Measurements from ENCODE around the gene TATDN3.
"Not testable (repeated sequence)": the region's sequence is repeated elsewhere in the genome, so short reads cannot be mapped to it uniquely, and the experiment has no call there.

Gene TATDN3

DNA sequence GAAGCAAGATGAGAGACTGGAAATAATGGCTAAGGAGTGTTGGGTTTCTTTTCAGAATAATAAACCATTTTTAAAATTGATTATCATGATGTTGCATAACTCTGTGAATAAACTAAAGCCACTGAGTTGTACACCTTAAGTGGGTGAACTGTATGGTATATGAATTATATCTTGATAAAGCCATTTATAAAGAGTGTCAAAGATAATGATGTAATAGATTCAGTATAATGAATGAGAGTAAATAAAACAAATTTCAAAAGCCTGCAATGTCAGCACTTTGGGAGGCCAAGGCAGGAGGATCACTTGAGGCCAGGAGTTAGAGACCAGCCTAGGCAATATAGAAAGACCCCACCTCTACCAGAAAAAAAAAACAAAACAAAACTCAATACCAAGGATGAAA, 16.5 kb upstream of the TATDN3 start:
- DNase-seq (ENCODE audit: low spot score) = no peak

DNA sequence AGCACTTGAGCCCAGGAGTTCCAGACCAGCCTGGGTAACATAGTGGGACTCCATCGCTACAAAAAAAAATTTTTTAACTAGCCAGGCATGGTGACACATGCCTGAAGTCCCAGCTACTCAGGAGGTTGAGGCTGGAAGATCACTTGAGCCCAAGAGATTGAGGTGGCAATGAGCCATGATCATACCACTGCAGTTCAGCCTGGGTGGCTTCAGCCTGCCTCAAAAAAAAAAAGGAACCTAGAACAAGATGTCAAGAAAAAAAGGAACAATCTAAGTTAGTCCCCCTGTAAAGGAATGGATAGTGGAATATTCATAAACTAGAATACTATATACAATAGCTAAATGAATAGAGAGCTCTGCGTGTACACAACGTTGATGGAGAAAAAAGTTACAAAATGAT, 14.5 kb upstream of the TATDN3 start:
- no peak for DNase-seq (ENCODE audit: low spot score)

GRCh38 chr1:212779086-212779485, 12.6 kb upstream of the TATDN3 start:
- DNase-seq (ENCODE audit: low spot score) = not testable (repeated sequence)

- no peak for DNase-seq (ENCODE audit: low spot score)
Measured at GRCh38 chr1:212780759-212781158, 10.9 kb upstream of the TATDN3 start.

DNA sequence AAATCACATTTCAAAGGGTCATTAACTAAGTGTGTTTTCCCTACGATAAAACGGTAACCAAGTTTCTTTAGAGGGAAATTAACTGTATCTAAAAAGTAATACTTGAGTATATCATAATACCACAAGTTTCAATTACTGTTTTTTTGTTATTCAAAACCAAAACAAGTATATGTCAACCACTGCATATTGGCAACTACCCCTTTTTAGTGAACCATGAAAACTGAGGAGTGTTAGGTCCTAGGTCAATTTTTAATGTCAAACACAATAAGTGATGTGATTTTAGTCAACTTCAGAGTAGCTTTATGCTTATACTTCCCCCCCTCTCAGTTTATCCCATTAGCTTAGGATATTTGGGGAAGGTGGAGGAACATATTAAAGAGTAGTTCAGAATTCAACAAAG, 10.5 kb upstream of the TATDN3 start:
- no peak for DNase-seq (ENCODE audit: low spot score)

DNA sequence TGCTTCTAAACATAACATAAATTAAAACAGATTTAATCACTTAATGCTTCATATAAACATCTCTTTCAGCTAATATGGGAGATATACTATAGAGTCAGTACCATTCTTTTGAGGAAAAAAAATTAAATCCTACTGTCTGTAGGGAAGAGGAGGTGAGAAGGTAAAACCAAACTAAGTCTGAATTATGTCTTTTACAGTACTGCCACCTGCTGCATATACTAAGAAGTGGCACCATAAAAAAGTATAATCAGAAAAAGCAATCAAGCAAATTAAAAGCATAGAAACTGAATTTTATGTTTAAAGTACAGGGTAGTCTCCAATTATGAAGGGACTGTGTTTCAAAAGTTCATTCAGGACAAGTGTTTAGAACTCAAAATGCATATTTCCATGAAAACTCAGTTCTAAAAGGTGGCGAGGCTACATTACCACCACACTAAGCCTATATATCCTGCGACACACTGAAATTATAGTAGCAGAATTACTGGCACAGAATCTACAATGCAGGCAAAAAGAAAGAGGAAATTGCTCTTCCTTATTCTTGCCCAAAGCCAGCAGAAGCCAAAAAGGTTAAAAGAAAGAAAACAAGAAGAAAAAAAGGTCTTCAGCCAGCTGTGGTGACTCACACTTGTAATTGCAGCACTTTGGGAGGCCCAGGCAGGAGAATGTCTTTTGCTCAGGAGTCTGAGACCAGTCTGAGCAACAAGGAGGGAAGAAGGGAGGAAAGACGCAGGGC, 9.1 kb upstream of the TATDN3 start:
- peak; percentile 68 for DNase-seq (ENCODE audit: low spot score)

DNA sequence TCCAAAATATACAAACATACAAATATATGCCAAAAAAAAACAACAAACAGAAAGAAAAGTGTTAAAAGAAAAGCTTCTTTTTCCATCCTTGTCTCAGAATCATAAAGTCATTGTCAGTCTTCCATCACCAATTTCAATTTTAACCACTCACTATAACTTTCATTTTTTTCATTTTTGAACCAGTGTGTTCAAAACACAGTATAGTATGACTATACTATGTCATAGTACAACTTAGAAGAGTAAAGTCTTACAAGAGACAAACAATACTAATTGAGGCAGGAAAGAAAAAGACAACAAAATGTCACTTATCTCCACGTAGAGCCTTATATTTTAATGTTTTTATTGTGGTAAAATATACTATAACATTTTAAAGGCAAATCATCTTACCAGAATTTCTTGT, 7.7 kb upstream of the TATDN3 start:
- DNase-seq (ENCODE audit: low spot score) = no peak

DNA sequence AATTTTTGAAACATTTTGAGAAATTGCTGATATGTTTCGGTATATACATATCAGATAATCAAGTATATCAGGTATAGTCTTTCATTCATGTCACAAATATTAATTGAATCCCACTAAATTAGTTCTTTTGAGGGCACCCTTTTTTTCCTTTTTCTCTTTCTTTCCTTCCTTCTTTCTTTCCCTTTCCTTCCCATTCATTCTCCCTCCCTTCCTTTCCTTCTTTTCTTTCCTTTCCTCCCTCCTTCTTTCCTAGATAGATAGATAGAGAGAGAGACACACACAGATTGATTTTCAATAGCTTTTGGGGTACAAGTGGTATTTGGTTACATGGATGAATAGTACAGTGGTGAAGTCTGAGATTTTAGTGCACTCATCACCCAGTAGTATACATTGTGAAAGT, 5.8 kb upstream of the TATDN3 start:
- DNase-seq (ENCODE audit: low spot score) = no peak

DNA sequence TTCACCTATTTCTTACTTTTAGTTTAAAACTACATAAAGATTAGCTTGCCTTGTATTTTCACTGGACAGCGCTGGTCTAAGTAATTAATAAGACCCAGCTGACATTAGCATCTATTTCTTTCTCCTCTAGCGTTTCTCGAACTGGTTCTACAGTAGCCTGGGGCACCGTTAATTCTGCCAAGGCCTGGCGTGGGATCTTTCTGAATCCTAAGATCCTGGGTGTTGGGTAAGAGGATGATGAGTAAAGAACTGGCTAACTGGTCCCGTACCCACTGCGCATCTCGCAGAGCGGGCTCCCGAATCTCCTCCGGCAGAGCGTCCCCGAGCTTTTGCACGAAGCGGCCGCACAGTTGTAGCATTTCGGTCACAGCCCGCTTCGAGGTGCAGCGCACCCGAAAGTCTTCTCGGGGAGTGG, 426 bp upstream of the TATDN3 start:
- peak; percentile 92 for DNase-seq (ENCODE audit: low spot score)

DNA sequence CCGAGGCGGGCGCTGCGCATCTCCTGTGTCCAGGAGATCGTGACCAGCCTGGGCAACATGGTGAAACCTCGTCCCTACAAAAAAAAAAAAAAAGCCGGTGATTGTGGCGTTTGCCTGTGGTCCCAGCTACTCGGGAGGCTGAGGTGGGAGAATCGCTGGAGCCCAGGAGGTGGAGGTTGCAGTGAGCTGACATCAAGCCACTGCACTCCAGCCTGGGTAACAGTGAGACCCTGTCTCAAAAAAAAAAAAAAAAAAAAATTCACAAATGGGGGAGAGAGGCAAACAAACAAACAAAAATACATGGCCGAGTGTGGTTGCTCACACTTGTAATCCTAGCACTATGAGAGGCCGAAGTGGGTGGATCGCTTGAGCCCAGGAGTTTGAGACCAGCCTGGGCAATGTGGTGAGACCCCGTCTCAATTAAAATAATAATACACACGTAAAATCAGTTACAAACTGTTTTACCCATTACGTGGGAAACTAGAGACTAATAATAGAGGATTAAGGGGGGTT, 758 bp downstream of the TATDN3 start:
- no peak for DNase-seq (ENCODE audit: low spot score)

DNA sequence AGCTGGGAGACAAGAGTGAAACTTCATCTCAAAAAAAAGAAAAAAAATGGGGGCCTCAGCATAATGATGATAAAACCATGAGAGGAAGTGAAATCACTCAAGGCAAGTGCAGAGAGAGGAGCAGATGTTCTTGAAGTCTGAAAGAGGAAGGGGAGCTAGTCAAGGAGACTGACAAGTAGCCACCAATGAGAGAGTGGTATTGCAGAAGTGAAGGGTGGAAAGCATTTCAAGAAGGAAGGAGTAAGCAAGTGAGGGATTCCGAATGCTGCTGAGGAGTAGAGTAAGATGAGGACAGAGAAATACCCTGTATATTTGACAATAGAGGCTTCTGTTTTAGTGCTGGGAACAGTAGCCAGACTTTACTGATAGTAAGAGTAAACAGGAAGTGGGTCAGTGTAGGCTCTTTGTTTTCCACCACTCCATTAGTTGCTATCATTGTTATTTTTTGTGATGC, 2.9 kb downstream of the TATDN3 start:
- DNase-seq (ENCODE audit: low spot score) = no peak

DNA sequence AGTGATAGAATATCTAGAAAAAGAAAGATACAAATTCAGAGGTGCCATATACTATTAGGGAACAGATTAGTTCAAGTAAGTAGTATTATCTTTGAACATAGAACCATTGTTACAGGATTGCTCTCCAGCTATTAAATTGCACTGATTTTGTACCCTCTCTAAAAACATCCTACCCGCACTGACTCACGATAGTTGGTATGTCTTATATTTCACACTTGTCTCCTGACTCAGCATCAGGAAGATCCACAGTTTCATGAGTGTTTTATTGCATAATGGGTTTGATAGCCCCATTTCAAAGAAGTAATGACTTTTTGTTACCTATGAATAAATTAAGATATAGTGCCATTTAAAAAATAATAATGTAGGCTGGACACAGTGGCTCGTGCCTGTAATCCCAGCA, 6.0 kb downstream of the TATDN3 start:
- DNase-seq (ENCODE audit: low spot score) = no peak

DNA sequence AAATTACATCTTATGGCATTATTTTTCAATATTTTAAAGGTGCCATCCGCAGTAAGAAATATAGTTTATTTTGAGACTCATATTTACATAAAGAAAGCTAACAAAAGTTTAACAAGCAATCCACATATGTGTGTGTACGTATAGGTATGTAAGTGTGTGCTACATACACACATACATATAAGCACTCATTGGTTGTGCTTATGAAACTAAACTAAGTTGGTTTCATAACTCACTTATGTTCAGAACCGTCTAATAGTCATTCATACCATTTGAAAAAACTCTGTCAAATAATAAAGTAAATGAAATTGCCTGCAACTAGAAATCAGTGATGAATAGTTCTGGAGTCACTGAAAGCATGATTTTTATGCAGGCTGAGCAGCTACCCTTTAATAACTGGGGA, 14.1 kb downstream of the TATDN3 start:
- no peak for DNase-seq (ENCODE audit: low spot score)

GRCh38 chr1:212814537-212815334, 23.0 kb downstream of the TATDN3 start:
- DNase-seq (ENCODE audit: low spot score) = no peak

DNA sequence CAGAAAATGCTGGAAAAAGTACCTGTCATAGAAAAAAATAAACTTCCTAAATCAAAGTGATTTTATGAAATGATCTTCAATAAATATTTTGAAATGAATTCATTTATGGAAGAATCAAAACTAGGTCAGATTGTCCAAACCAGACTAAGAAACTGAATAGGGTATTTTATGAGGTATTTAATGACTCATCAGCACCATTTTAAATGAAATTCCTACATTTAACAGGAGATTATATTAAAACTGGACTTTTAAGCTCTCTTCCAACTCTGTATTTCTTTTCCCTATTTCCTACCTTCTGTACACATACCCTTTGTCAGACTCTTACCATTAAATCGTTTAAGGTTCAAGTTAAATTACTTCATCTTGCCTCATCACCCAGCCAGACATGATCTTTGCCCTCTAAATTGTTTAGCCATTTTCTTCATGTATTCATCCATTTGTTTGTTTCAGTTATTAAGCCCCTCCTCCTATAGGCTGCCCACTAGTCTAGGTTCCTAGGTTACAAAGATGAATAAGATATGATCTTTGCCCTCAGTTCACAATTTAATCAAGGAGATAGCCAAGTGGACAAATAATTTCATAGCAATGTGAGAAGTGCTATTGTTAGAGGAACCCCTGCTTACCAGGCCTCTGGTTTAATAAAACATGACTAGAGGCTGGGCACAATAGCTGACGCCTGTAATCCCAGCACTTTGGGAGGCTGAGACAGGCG, 25.0 kb downstream of the TATDN3 start:
- DNase-seq (ENCODE audit: low spot score) = no peak

DNA sequence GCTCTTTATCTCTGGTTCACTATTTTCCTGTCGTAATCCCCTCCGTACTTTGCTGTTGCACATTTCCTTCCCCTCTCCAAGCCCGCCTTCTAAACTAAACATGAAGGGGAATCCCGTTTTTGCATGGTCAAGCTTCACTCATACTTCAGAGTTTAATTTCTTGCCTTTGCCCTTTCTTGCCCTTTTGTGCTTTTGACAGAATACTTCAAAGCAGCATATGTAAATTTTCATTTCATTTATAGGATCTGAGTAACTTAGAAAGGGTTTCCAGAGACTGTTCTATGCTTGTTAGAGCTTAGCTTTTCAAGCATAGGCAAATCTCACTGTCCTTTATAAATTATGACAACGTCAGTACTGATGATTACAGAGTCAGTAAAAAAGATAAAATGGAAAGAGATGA, 28.0 kb downstream of the TATDN3 start:
- no peak for DNase-seq (ENCODE audit: low spot score)

- no peak for DNase-seq (ENCODE audit: low spot score)
Measured at GRCh38 chr1:212820969-212821368, 29.3 kb downstream of the TATDN3 start.

GRCh38 chr1:212822956-212823355, 31.3 kb downstream of the TATDN3 start:
- DNase-seq (ENCODE audit: low spot score) = no peak

DNA sequence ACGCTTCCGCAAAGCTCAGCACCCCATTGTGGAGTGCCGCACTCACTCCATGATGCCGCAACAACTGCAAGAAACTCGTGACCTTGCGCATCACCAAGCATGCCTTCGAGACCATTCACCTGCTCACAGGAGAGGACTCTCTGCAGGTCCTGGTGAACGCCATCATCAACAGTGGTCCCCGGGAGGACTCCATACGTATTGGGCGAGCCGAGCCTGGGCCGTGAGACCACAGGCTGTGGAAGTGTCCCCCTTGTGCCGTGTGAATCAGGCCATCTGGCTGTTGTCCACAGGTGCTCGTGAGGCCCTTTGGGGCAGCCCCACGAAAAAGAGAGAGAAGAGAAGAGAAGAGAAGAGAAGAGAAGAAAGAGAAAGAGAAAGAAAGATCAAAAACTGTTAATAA, 32.5 kb downstream of the TATDN3 start:
- DNase-seq (ENCODE audit: low spot score) = no peak

GRCh38 chr1:212825798-212826452, 34.2 kb downstream of the TATDN3 start:
- no peak for DNase-seq (ENCODE audit: low spot score)

DNA sequence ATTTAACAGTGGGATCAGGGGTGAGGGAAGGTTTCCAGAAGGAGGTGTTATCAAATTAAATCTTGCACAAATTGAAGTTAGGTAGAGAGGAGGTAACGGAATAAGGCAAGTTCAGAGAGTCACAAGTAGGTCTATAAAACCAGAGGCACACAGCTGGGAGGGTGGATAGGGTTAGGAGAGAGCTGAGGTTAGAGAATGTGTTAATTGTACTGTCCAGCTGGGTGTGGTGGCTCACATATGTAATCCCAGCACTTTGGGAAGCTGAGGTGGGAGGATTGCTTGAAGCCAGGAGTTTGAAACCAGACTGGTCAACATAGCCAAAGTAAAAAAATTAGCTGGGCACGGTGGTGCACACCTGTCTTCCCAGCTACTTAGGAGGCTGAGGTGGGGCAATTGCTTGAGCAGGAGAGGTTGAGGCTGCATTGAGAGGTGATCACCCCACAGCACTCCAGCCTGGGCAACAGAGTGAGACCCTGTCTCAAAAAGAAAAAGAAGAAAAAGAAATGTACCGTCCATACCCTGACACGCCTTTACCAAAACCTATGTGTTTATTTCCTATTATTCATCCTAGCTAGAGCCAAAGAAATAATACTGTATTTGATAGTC, 35.6 kb downstream of the TATDN3 start:
- no peak for DNase-seq (ENCODE audit: low spot score)

DNA sequence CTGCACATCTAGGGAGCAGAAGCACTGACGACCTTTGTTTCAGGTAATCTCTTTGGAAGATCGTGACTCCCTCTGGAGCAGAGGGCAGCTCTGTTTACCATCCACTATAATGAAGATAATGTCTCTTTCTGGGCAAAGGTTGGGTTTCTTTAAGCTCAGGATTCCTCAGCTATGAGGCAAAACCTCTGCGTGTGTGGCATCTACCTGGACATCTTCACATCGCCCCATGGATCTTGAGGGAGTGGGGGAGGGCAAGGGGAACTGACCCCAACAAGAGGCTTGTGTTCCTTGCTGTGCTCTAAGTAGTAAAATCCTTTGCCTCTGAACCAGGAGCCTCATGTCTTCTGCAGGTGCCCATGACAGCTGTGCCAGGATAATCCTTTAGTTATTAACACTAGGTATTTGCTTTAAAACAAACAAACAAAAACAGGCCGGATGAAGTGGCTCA, 36.2 kb downstream of the TATDN3 start:
- DNase-seq (ENCODE audit: low spot score) = no peak
